ENCODE data around the gene FANCG. TPM values are rescaled to one million over a fixed set of nuclear protein-coding genes. Genes with fewer than 3 reads are reported as not detected.

FANCG gene
- total RNA-seq, 1 experiment from 2014 or later: 73.8 TPM

DNA sequence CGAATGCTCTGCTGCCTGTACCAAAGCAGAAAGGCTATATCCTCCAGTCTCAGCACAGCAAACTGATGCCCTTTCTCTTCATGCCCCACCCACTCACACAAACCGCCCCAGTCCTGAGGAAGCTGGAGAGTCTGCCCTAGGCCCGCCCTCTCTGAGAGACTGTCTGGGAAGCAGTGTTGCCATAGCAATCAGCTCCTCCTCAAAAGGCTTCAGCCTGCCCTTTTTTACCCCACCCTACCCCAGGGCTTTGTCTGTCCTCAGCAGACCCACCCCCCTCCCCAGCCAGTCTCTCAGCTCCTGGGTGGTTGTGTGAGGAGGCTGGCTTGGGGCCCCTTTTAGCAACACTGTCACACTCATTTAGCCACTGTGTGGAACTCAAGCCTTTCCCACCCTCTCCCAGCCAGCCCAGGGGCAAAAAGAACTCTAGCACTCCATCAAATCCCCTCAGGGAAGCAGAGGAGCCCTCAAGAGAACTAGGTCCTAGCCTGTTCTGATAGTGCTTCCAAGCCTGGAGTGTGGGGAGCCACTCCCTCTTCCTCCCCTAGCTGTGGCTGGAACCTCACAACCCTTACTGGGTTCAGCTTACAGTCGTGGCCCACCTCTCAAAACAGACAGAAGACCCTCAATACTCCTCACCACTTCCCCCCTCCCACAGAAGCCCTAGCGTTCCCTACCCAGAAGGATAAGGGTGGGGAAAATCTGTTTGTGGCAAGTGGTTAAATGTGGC is 34.5 kb upstream of the FANCG start:
- ATAC-seq (peak; percentile 15), DNase-seq (ENCODE audit: low read depth, low spot score) (no peak)
- in situ Hi-C loops (cut with HindIII; ENCODE audit: low pct_unique_long_range_greater_than_20kb, low sequenced_read_pairs) (no loop called here), intact Hi-C loops (cut with micrococcal nuclease; ENCODE audit: unreplicated experiment) (no loop called here)
- peaks cover 39% of the 10 kb centered on the region for H3K4me1 ChIP-seq (ENCODE audit: control insufficient read depth, insufficient read depth, low read length)
- CTCF ChIA-PET: no interaction called here
- H3K27me3 ChIP-seq (ENCODE audit: control insufficient read depth, insufficient read depth, low read length): no peaks in the 10 kb centered on the region
- POLR2A ChIA-PET: interaction anchor here (0.6 to 3.0 kb wide), 7 partner anchors 10 to 600 kb away, joined by 3 to 12 read pairs (median 3); partner anchors contain the start of genes STOML2 and UNC13B
- BruUV-seq (replicated peaks): no TSS peak
- H3K4me3 ChIP-seq (ENCODE audit: low read depth in 2 of 2, low read length in 2 of 2): peak overlapping the region; percentile 70 to 97
- TF ChIP-seq POLR2AphosphoS5 (IDR thresholded peaks at IDR 0.05; ENCODE audit: low read depth, low read length): no peak
- TF ChIP-seq, protein P1, sequence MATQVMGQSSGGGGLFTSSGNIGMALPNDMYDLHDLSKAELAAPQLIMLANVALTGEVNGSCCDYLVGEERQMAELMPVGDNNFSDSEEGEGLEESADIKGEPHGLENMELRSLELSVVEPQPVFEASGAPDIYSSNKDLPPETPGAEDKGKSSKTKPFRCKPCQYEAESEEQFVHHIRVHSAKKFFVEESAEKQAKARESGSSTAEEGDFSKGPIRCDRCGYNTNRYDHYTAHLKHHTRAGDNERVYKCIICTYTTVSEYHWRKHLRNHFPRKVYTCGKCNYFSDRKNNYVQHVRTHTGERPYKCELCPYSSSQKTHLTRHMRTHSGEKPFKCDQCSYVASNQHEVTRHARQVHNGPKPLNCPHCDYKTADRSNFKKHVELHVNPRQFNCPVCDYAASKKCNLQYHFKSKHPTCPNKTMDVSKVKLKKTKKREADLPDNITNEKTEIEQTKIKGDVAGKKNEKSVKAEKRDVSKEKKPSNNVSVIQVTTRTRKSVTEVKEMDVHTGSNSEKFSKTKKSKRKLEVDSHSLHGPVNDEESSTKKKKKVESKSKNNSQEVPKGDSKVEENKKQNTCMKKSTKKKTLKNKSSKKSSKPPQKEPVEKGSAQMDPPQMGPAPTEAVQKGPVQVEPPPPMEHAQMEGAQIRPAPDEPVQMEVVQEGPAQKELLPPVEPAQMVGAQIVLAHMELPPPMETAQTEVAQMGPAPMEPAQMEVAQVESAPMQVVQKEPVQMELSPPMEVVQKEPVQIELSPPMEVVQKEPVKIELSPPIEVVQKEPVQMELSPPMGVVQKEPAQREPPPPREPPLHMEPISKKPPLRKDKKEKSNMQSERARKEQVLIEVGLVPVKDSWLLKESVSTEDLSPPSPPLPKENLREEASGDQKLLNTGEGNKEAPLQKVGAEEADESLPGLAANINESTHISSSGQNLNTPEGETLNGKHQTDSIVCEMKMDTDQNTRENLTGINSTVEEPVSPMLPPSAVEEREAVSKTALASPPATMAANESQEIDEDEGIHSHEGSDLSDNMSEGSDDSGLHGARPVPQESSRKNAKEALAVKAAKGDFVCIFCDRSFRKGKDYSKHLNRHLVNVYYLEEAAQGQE (IDR thresholded peaks at IDR 0.05; ENCODE audit: insufficient read depth in 1 of 2, low read depth in 2 of 2, low read length in 1 of 2): no peak
- TF ChIP-seq, protein P2, sequence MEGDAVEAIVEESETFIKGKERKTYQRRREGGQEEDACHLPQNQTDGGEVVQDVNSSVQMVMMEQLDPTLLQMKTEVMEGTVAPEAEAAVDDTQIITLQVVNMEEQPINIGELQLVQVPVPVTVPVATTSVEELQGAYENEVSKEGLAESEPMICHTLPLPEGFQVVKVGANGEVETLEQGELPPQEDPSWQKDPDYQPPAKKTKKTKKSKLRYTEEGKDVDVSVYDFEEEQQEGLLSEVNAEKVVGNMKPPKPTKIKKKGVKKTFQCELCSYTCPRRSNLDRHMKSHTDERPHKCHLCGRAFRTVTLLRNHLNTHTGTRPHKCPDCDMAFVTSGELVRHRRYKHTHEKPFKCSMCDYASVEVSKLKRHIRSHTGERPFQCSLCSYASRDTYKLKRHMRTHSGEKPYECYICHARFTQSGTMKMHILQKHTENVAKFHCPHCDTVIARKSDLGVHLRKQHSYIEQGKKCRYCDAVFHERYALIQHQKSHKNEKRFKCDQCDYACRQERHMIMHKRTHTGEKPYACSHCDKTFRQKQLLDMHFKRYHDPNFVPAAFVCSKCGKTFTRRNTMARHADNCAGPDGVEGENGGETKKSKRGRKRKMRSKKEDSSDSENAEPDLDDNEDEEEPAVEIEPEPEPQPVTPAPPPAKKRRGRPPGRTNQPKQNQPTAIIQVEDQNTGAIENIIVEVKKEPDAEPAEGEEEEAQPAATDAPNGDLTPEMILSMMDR (IDR thresholded peaks at IDR 0.05): no peak
- TF ChIP-seq SIN3A (IDR thresholded peaks at IDR 0.05; ENCODE audit: borderline replicate concordance, insufficient read depth, low read depth, low read length): no peak
- no peak for TF ChIP-seq TCF7L2 (IDR thresholded peaks at IDR 0.05; ENCODE audit: low read depth, low read length)
- no peaks in the 10 kb centered on the region for H3K36me3 ChIP-seq (ENCODE audit: control insufficient read depth, insufficient read depth, low read length)
- H3K27ac ChIP-seq (ENCODE audit: low read length): peak overlapping the region; percentile 75
- H3K9me3 ChIP-seq (ENCODE audit: control insufficient read depth, insufficient read depth, low read depth, low read length): no peaks in the 10 kb centered on the region

DNA sequence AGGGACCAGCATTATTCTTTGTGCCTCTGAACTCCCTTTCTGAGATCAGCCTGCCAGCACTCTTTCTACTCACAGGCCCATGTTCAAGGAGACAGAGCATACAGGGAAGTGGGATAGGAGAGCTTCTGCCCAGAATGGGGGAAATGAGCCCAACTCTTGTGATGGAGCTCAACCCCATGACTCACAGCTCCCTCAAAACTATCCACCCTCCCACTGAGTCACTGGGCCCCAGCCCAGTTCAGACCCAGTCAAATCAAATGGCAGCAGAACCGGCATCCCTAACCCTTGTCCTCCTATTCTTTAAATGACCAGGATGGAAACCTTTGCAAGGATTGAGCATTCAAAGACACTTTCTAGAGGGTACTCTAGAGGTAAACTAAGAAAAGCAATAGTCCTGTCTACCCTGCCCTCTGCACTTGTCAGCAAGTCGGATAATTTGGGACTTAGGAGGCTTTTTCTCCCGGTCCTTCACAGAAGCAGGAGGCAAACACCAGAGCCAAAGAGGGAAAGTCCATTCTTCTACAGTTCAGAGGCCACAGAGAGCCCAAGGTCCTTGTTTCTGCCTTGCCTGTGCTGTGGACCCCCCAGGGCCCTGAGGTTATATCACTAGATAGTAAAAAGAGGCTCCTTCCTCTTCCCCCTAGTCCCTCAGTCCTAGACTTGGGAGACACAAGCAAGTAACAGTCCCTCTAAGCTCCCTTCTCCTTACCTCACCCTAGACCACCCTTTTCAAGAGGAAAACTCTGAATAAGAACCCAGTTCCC is 32.7 kb upstream of the FANCG start:
- Histone ChIP-seq H3K4me1 (ENCODE audit: control insufficient read depth, insufficient read depth, low read length) (peaks cover 39% of the 10 kb centered on the region), H3K27ac (ENCODE audit: low read length) (peak overlapping the region; percentile 97), H3K4me3 (ENCODE audit: low read depth in 2 of 2, low read length in 2 of 2) (peak overlapping the region; percentile 60 to 82), H3K27me3 (ENCODE audit: control insufficient read depth, insufficient read depth, low read length) (no peaks in the 10 kb centered on the region), H3K36me3 (ENCODE audit: control insufficient read depth, insufficient read depth, low read length) (no peaks in the 10 kb centered on the region), H3K9me3 (ENCODE audit: control insufficient read depth, insufficient read depth, low read depth, low read length) (no peaks in the 10 kb centered on the region)
- DNase-seq (ENCODE audit: low read depth, low spot score): no peak
- ChIA-PET CTCF (no interaction called here), POLR2A (interaction anchor here (0.6 kb wide), 1 partner anchor 1088 kb away, joined by 3 read pairs; no protein-coding TSS in a partner anchor)
- in situ Hi-C loops (cut with HindIII; ENCODE audit: low pct_unique_long_range_greater_than_20kb, low sequenced_read_pairs): no loop called here
- BruUV-seq (replicated peaks): no TSS peak
- intact Hi-C loops (cut with micrococcal nuclease; ENCODE audit: unreplicated experiment): no loop called here
- TF ChIP-seq TCF7L2 (IDR thresholded peaks at IDR 0.05; ENCODE audit: low read depth, low read length): no peak
- TF ChIP-seq SIN3A (IDR thresholded peaks at IDR 0.05; ENCODE audit: borderline replicate concordance, insufficient read depth, low read depth, low read length): no peak
- TF ChIP-seq, protein P2 (IDR thresholded peaks at IDR 0.05): no peak
- TF ChIP-seq POLR2AphosphoS5 (IDR thresholded peaks at IDR 0.05; ENCODE audit: low read depth, low read length): no peak
- TF ChIP-seq, protein P1 (IDR thresholded peaks at IDR 0.05; ENCODE audit: insufficient read depth in 1 of 2, low read depth in 2 of 2, low read length in 1 of 2): no peak
- ATAC-seq: no peak

All from Panc1 (cell line).